ENCODE data around the gene PAQR8.
A peak's percentile ranks its signal among the peaks of the same experiment; 100 is the strongest.

Gene PAQR8

DNA sequence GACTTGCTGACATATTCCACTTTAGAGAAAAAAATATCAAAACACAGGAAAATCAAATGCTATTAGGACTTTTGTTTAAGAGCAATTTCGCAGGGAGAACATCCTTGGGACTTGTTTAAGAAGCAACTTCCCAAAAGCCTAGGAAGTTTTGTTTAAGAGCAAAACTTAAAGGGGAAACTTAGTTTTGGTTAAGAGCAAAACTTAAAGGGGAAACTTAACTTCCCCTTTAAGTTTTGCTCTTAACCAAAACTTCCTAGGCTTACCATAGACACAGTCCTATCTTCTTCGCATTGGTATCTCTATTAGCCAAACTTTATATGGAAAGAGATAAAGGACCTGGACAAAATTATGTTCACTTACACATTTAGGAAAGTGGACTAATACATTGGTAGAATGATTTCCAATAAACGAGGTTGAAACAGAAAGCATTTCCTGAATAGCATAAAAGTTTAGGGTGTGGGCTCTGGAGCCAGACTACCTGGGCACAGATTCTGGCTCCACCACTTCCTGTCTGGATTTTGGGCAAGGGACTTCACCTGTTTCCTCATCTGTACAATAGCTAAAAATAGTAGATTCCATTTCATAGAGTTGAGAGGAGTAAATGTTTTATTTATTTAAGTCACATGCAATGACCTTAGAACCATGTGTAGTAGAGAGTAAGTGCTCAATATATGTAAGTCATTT is 15.7 kb downstream of the PAQR8 start:
- Histone ChIP-seq H3K36me3 (ENCODE audit: low read length) (peaks cover 10% of the 10 kb centered on the region), H3K9ac (ENCODE audit: low read length) (no peak overlapping the region), H3K9me3 (ENCODE audit: insufficient read depth, low read length) (no peaks in the 10 kb centered on the region)

DNA sequence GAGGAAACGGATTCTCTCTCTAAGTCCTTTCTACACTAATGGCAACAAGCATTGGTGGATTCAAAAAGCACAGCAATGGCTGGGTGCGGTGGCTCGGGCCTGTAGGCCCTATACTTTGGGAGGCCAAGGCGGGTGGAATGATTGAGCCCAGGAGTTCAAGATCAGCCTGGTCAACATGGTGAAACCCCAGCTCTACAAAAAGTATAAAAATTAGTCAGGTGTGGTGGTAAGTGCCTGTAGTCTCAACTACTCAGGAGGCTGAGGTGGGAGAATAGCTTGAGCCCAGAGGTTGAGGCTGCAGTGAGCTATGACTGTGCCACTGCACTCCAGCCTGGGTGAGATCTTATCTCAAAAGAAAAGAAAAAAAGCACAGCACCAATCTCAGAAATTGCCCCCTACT is 19.3 kb downstream of the PAQR8 start:
- TF ChIP-seq CTCF (IDR thresholded peaks at IDR 0.05; ENCODE audit: insufficient read depth, low read length, poor library complexity, severe bottlenecking) (no peak), EZH2phosphoT487 (conservative IDR thresholded peaks at IDR 0.05; ENCODE audit: low read length) (no peak)

More for the DNA sequence above, 15.7 kb downstream of the PAQR8 start:
- H3K4me2 ChIP-seq (ENCODE audit: low read depth, low read length, poor library complexity, severe bottlenecking): peak overlapping the region; percentile 24
- no peaks in the 10 kb centered on the region for H3K27me3 ChIP-seq (ENCODE audit: low read length)
- no peaks in the 10 kb centered on the region for H3K9me2 ChIP-seq (replicated peaks; ENCODE audit: insufficient read depth, low read length)
- no peak overlapping the region for H3K4me3 ChIP-seq (ENCODE audit: insufficient read depth, low read length, poor library complexity, severe bottlenecking)
- H4K20me1 ChIP-seq (ENCODE audit: low read depth, low read length): peaks cover 5% of the 10 kb centered on the region; the same call in 1 of the 2 replicates
- H3K79me2 ChIP-seq (ENCODE audit: insufficient read depth, low read length): peaks cover 24% of the 10 kb centered on the region
- TF ChIP-seq CTCF (IDR thresholded peaks at IDR 0.05; ENCODE audit: insufficient read depth, low read length, poor library complexity, severe bottlenecking): no peak
- no peak for TF ChIP-seq EZH2phosphoT487 (conservative IDR thresholded peaks at IDR 0.05; ENCODE audit: low read length)
- H2AFZ ChIP-seq (ENCODE audit: low read depth, low read length, severe bottlenecking): no peak overlapping the region
- H3K27ac ChIP-seq (ENCODE audit: low read depth, low read length): no peak overlapping the region
- peaks cover 14% of the 10 kb centered on the region; the same call in 1 of the 2 replicates for H3F3A ChIP-seq (ENCODE audit: insufficient read depth)

DNA sequence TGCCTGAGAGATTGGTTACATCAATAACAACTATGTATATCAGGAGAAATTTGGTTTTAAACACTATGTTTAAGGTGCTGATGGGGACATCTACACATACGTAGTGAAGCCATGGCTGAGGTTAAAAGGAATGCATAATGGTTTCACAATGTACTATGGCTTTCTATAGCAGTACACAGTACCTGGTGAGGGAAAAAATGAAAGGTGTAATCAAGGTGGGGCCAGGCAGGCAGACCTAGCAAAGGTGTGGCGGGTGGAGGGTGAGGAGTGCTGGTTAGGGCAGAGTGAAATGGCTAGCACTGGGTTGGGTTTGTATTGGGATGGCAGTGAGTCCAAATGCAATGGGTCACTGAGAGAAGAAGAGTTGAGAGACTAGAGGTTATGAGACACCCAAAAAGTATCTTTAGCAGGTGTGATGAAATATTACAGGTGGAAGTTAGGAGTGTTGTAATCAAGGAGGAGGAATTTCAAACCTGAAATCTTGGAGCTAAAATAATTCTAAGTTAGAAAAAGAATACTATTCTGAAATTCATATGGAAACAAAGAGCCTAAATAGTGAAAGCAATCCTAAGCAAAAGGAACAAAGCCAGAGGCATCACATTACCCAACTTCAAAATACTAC is 22.3 kb downstream of the PAQR8 start:
- no peak for TF ChIP-seq EZH2phosphoT487 (conservative IDR thresholded peaks at IDR 0.05; ENCODE audit: low read length)
- no peak for TF ChIP-seq CTCF (IDR thresholded peaks at IDR 0.05; ENCODE audit: insufficient read depth, low read length, poor library complexity, severe bottlenecking)
- no peaks in the 10 kb centered on the region for H3K9me3 ChIP-seq (ENCODE audit: insufficient read depth, low read length)

More for the DNA sequence above, 19.3 kb downstream of the PAQR8 start:
- Histone ChIP-seq H3K4me3 (ENCODE audit: insufficient read depth, low read length, poor library complexity, severe bottlenecking) (no peak overlapping the region), H3K9me2 (replicated peaks; ENCODE audit: insufficient read depth, low read length) (no peaks in the 10 kb centered on the region), H3F3A (ENCODE audit: insufficient read depth) (peaks cover 8% of the 10 kb centered on the region; the same call in 1 of the 2 replicates), H3K9ac (ENCODE audit: low read length) (no peak overlapping the region), H3K4me2 (ENCODE audit: low read depth, low read length, poor library complexity, severe bottlenecking) (no peak overlapping the region), H3K27ac (ENCODE audit: low read depth, low read length) (no peak overlapping the region), H2AFZ (ENCODE audit: low read depth, low read length, severe bottlenecking) (no peak overlapping the region), H3K79me2 (ENCODE audit: insufficient read depth, low read length) (peaks cover 24% of the 10 kb centered on the region), H3K9me3 (ENCODE audit: insufficient read depth, low read length) (no peaks in the 10 kb centered on the region), H4K20me1 (ENCODE audit: low read depth, low read length) (peaks cover 5% of the 10 kb centered on the region; the same call in 1 of the 2 replicates), H3K36me3 (ENCODE audit: low read length) (peaks cover 10% of the 10 kb centered on the region), H3K27me3 (ENCODE audit: low read length) (no peaks in the 10 kb centered on the region)

More for the DNA sequence above, 22.3 kb downstream of the PAQR8 start:
- Histone ChIP-seq H3K36me3 (ENCODE audit: low read length) (peaks cover 10% of the 10 kb centered on the region), H4K20me1 (ENCODE audit: low read depth, low read length) (no peaks in the 10 kb centered on the region), H2AFZ (ENCODE audit: low read depth, low read length, severe bottlenecking) (no peak overlapping the region), H3K79me2 (ENCODE audit: insufficient read depth, low read length) (peaks cover 10% of the 10 kb centered on the region; the same call in 1 of the 2 replicates), H3F3A (ENCODE audit: insufficient read depth) (peaks cover 13% of the 10 kb centered on the region; the same call in 1 of the 2 replicates), H3K27ac (ENCODE audit: low read depth, low read length) (no peak overlapping the region), H3K9me2 (replicated peaks; ENCODE audit: insufficient read depth, low read length) (no peaks in the 10 kb centered on the region), H3K27me3 (ENCODE audit: low read length) (no peaks in the 10 kb centered on the region), H3K9ac (ENCODE audit: low read length) (no peak overlapping the region), H3K4me3 (ENCODE audit: insufficient read depth, low read length, poor library complexity, severe bottlenecking) (no peak overlapping the region), H3K4me2 (ENCODE audit: low read depth, low read length, poor library complexity, severe bottlenecking) (no peak overlapping the region)
